Neural progenitor cell (in vitro differentiated cells): Measurements from ENCODE around the gene HEXD. TPM values are rescaled to one million over a fixed set of nuclear protein-coding genes. Genes with fewer than 3 reads are reported as not detected.

Source experiments
- DNase-seq: peaks from one replicate; pipeline ENCODE4 v3.0.0-alpha.2; 2016; ENCODE audit warnings: low spot score
- H2AFZ ChIP-seq: fragments of 200-600 bp; sonication (generic); replicated peaks from 2 replicates; pipeline ENCODE4 v1.6.1; 2016; ENCODE audit warnings: antibody characterized with exemption
- H3F3A ChIP-seq: fragments of 200-600 bp; sonication (generic); 2 replicates; pipeline ENCODE4 v1.6.1; 2016; ENCODE audit warnings: antibody characterized with exemption, low read depth
- H3K27ac ChIP-seq: fragments of 200-600 bp; sonication (generic); 2 replicates; pipeline ENCODE4 v1.5.1; 2016; ENCODE audit warnings: mild to moderate bottlenecking
- H3K27me3 ChIP-seq: fragments of 200-600 bp; sonication (generic); 2 replicates; pipeline ENCODE4 v1.6.1; 2016; ENCODE audit warnings: mild to moderate bottlenecking, moderate library complexity
- H3K36me3 ChIP-seq: fragments of 200-600 bp; sonication (generic); 2 replicates; pipeline ENCODE4 v1.5.1; 2016
- H3K4me1 ChIP-seq: fragments of 200-600 bp; sonication (generic); 2 replicates; pipeline ENCODE4 v1.6.1; 2016; ENCODE audit warnings: mixed run types
- H3K4me2 ChIP-seq: fragments of 200-600 bp; sonication (generic); 2 replicates; pipeline ENCODE4 v1.6.1; 2016
- H3K4me3 ChIP-seq: fragments of 200-600 bp; sonication (generic); 2 replicates; pipeline ENCODE4 v1.5.1; 2016
- H3K79me2 ChIP-seq: fragments of 200-600 bp; sonication (generic); 2 replicates; pipeline ENCODE4 v1.6.1; 2016; ENCODE audit warnings: low read depth
- H3K9ac ChIP-seq: fragments of 200-600 bp; sonication (generic); 2 replicates; pipeline ENCODE4 v1.6.1; 2016
- H3K9me3 ChIP-seq: fragments of 200-600 bp; sonication (generic); 2 replicates; pipeline ENCODE4 v1.5.1; 2016; ENCODE audit warnings: low read depth
- H4K20me1 ChIP-seq: fragments of 200-600 bp; sonication (generic); 2 replicates; pipeline ENCODE4 v1.6.1; 2016; ENCODE audit warnings: low read depth
- H3K27ac Mint-ChIP-seq: 3 replicates; pipeline ENCODE4 v1.8.0; 2021; ENCODE audit warnings: mixed read lengths
- H3K27me3 Mint-ChIP-seq: 2 replicates; pipeline ENCODE4 v1.8.0; 2022; ENCODE audit warnings: low read depth, mild to moderate bottlenecking, inconsistent platforms, moderate library complexity, mixed read lengths; ENCODE audit not compliant: insufficient read depth
- H3K36me3 Mint-ChIP-seq: 3 replicates; pipeline ENCODE4 v1.8.0; 2021; ENCODE audit warnings: mixed read lengths
- H3K4me1 Mint-ChIP-seq: 3 replicates; pipeline ENCODE4 v1.8.0; 2021; ENCODE audit warnings: mixed read lengths
- H3K4me3 Mint-ChIP-seq: 3 replicates; pipeline ENCODE4 v1.8.0; 2021; ENCODE audit warnings: mild to moderate bottlenecking, moderate library complexity, mixed read lengths
- H3K9me3 Mint-ChIP-seq: 3 replicates; pipeline ENCODE4 v1.8.0; 2020; ENCODE audit warnings: mixed read lengths
- CTCF ChIP-seq: fragments of 200-600 bp; sonication (generic); IDR thresholded peaks from 2 replicates; pipeline ENCODE4 v1.5.1; 2017; ENCODE audit warnings: antibody characterized with exemption, mild to moderate bottlenecking
- EZH2 ChIP-seq: fragments of 200-600 bp; sonication (generic); IDR thresholded peaks from 2 replicates; pipeline ENCODE4 v1.6.1; 2017; ENCODE audit warnings: antibody characterized with exemption, mild to moderate bottlenecking, moderate library complexity
- EZH2phosphoT487 ChIP-seq: fragments of 200-600 bp; sonication (generic); IDR thresholded peaks from 2 replicates; pipeline ENCODE4 v1.6.1; 2017; ENCODE audit warnings: antibody characterized with exemption
- total RNA-seq: library from RNA; depleted of rRNA; stranded (reverse); fragments of >200 nt; gene quantifications from 2 replicates; pipeline ENCODE4 v1.2.3, GENCODE V29; 2015; ENCODE audit warnings: low replicate concordance

HEXD gene
- total RNA-seq, 1 donor from 2014 or later, result 22.3 TPM

- H3K4me3 ChIP-seq, result peak overlapping the region; percentile 94
- H4K20me1 ChIP-seq, result peaks cover 19% of the 10 kb centered on the region
- Mint-ChIP-seq H3K36me3 (peaks cover 13% of the 10 kb centered on the region), H3K27ac (no peak overlapping the region), H3K4me1 (peaks cover 18% of the 10 kb centered on the region), H3K4me3 (peak overlapping the region; percentile 98), H3K27me3 (peaks cover 6% of the 10 kb centered on the region), H3K9me3 (peaks cover 8% of the 10 kb centered on the region)
- H3K79me2 ChIP-seq, result peaks cover 17% of the 10 kb centered on the region
- no peak for TF ChIP-seq CTCF
- H3K4me2 ChIP-seq, result peak overlapping the region; percentile 79
- no peak overlapping the region for H3K27ac ChIP-seq
- H3K36me3 ChIP-seq, result no peaks in the 10 kb centered on the region
- peaks cover 10% of the 10 kb centered on the region for H3K4me1 ChIP-seq
- peaks cover 12% of the 10 kb centered on the region for H3F3A ChIP-seq
- H2AFZ ChIP-seq, result no peak overlapping the region
- H3K9me3 ChIP-seq, result no peaks in the 10 kb centered on the region
- H3K27me3 ChIP-seq, result no peaks in the 10 kb centered on the region
- no peak overlapping the region for H3K9ac ChIP-seq
- no peak for DNase-seq
These were observed 39.2 kb downstream of the HEXD start for GRCh38 chr17:82457073-82457928.

DNA sequence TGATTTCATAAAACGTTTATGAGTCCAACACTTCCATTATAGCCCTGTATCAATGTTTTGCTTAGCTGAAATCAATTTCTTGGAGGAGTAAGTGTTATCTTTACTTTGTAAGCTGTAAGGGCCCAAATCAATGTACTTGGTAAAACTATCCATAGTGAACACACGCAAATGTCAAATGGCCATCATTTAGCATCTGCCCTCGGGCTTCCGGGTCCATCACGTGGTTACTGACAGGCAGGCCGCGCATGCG, 39.7 kb downstream of the HEXD start:
- Histone ChIP-seq H3K79me2 (peaks cover 17% of the 10 kb centered on the region), H3K36me3 (no peaks in the 10 kb centered on the region), H3K27ac (peak overlapping the region; percentile 94), H2AFZ (no peak overlapping the region), H3K9ac (no peak overlapping the region), H3F3A (peaks cover 12% of the 10 kb centered on the region), H3K9me3 (no peaks in the 10 kb centered on the region), H3K4me2 (peak overlapping the region; percentile 79), H3K4me3 (peak overlapping the region; percentile 94), H3K4me1 (peaks cover 10% of the 10 kb centered on the region), H4K20me1 (peaks cover 22% of the 10 kb centered on the region), H3K27me3 (no peaks in the 10 kb centered on the region)
- H3K4me1 Mint-ChIP-seq, result peaks cover 20% of the 10 kb centered on the region
- H3K36me3 Mint-ChIP-seq, result peaks cover 17% of the 10 kb centered on the region
- peaks cover 8% of the 10 kb centered on the region for H3K9me3 Mint-ChIP-seq
- H3K27me3 Mint-ChIP-seq, result peaks cover 8% of the 10 kb centered on the region
- no peak overlapping the region for H3K27ac Mint-ChIP-seq
- peak overlapping the region; percentile 98 for H3K4me3 Mint-ChIP-seq
- no peak for DNase-seq
- no peak for TF ChIP-seq CTCF

DNA sequence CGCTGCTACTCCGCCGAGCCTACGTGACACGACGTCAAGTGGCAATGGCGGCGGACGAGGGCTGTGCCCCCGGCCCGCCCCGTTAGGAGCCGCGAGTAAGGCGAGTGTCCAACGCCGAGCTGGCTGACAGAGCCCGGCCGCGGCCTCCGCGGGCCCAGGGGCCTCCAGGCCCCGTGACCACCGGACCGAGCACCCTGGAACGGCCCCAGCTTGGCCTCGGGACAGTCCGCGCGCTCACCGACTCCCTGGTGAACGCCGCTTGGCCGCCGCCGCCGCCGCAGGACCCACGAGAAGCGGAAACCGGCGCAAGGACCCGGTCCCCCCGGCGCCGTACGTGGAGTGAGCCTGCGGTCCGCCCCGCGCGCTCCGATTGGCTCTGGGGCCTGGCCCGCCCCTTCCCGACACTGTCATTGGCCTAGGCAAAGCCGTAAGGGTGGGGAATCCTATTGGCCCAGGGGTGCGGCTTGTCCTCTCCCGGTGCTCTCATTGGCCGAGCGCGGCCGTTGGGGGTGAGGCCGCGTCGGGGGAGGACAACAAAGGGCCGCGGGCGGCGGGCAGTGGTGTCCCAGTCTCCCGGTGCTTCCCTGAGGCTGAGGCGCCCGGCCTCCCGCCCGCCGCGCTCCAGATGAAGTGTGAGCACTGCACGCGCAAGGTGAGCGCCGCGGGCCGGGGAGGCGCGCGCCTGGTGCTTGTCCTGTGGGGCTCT, 40.2 kb downstream of the HEXD start, which contains the start of gene NARF:
Gene NARF (plus strand): TSS at position 563 of the 706 bp plus-strand sequence. CDS start 63 bp downstream, at position 626.
- Histone ChIP-seq H3K9me3 (no peaks in the 10 kb centered on the region), H3K27me3 (no peaks in the 10 kb centered on the region), H3K4me1 (peaks cover 10% of the 10 kb centered on the region), H3K79me2 (peaks cover 17% of the 10 kb centered on the region), H3K36me3 (no peaks in the 10 kb centered on the region), H3K4me3 (peak within 1 kb of the TSS; percentile 94), H3F3A (peaks cover 12% of the 10 kb centered on the region), H3K4me2 (peak within 1 kb of the TSS; percentile 92), H4K20me1 (peaks cover 27% of the 10 kb centered on the region), H2AFZ (peak within 1 kb of the TSS; percentile 48), H3K9ac (peak within 1 kb of the TSS; percentile 66), H3K27ac (peak within 1 kb of the TSS; percentile 94)
- Mint-ChIP-seq H3K36me3 (peaks cover 17% of the 10 kb centered on the region), H3K27ac (peak within 1 kb of the TSS; percentile 81), H3K4me3 (peak within 1 kb of the TSS; percentile 98), H3K4me1 (peaks cover 20% of the 10 kb centered on the region), H3K27me3 (peaks cover 8% of the 10 kb centered on the region), H3K9me3 (peaks cover 5% of the 10 kb centered on the region)
- TF ChIP-seq EZH2phosphoT487, result no peak
- no peak for TF ChIP-seq CTCF
- TF ChIP-seq EZH2, result no peak
- peak; percentile 99 for DNase-seq
